OCI-LY1 (cell line): Measurements from ENCODE around the gene BHLHA15.

ENCODE experiments used
- H2AFZ ChIP-seq: fragments of 200-600 bp; sonication (generic), shearing (Covaris generic); 2 replicates; pipeline ENCODE4 v1.6.0; 2014; ENCODE audit warnings: antibody characterized with exemption, mild to moderate bottlenecking, low read length
- H3F3A ChIP-seq: fragments of 200-600 bp; sonication (generic), shearing (Covaris generic); 2 replicates; pipeline ENCODE4 v1.6.0; 2014; ENCODE audit warnings: mild to moderate bottlenecking, antibody characterized with exemption, low read length, moderate library complexity; ENCODE audit not compliant: insufficient read depth
- H3K27ac ChIP-seq: fragments of 200-600 bp; sonication (generic); 2 replicates; pipeline ENCODE4 v1.5.1; 2014; ENCODE audit warnings: low read length, mixed run types, mild to moderate bottlenecking, low read depth; ENCODE audit not compliant: poor library complexity, severe bottlenecking
- H3K27me3 ChIP-seq: fragments of 200-600 bp; sonication (generic); 2 replicates; pipeline ENCODE4 v1.6.0; 2014; ENCODE audit warnings: antibody characterized with exemption, mild to moderate bottlenecking, low read length, moderate library complexity; ENCODE audit not compliant: insufficient read depth
- H3K36me3 ChIP-seq: fragments of 200-600 bp; sonication (generic); 2 replicates; pipeline ENCODE4 v1.6.1; 2014; ENCODE audit warnings: mild to moderate bottlenecking, antibody characterized with exemption, low read length, moderate library complexity, mixed read lengths; ENCODE audit not compliant: insufficient read depth
- H3K4me1 ChIP-seq: fragments of 200-600 bp; sonication (generic); 2 replicates; pipeline ENCODE4 v1.5.1; 2014; ENCODE audit warnings: mild to moderate bottlenecking, low read length, moderate library complexity; ENCODE audit not compliant: insufficient read depth, severe bottlenecking
- H3K4me2 ChIP-seq: fragments of 200-600 bp; sonication (generic), shearing (Covaris generic); 2 replicates; pipeline ENCODE4 v1.6.1; 2014; ENCODE audit warnings: low read length
- H3K4me3 ChIP-seq: fragments of 200-600 bp; sonication (generic); 2 replicates; pipeline ENCODE4 v1.5.1; 2014; ENCODE audit warnings: low read length, low read depth, mild to moderate bottlenecking, mixed read lengths; ENCODE audit not compliant: poor library complexity, severe bottlenecking
- H3K79me2 ChIP-seq: fragments of 200-600 bp; shearing (Covaris generic); 2 replicates; pipeline ENCODE4 v1.6.1; 2016; ENCODE audit warnings: mixed run types, low read length, mixed read lengths; ENCODE audit not compliant: insufficient read depth
- H3K9ac ChIP-seq: fragments of 200-600 bp; sonication (generic), shearing (Covaris generic); 2 replicates; pipeline ENCODE4 v1.6.1; 2014; ENCODE audit warnings: mild to moderate bottlenecking, low read length, mixed read lengths
- H3K9me2 ChIP-seq: fragments of 200-600 bp; sonication (generic), shearing (Covaris generic); 2 replicates; pipeline ENCODE4 v1.6.1; 2014; ENCODE audit warnings: low read depth, mild to moderate bottlenecking, low read length, mixed read lengths
- H3K9me3 ChIP-seq: fragments of 200-600 bp; shearing (Covaris generic); 2 replicates; pipeline ENCODE4 v1.6.1; 2014; ENCODE audit warnings: low read length, mixed read lengths
- H4K20me1 ChIP-seq: fragments of 200-600 bp; sonication (generic), shearing (Covaris generic); 2 replicates; pipeline ENCODE4 v1.6.0; 2016; ENCODE audit warnings: mild to moderate bottlenecking, low read length; ENCODE audit not compliant: insufficient read depth
- EZH2 ChIP-seq: fragments of 200-600 bp; sonication (generic), shearing (Covaris generic); IDR thresholded peaks from 2 replicates; pipeline ENCODE4 v1.8.0; 2017; ENCODE audit warnings: borderline replicate concordance, mixed run types, mild to moderate bottlenecking, antibody characterized with exemption, low read length, moderate library complexity, mixed read lengths
- TF ChIP-seq, protein P1 (sequence below): fragments of 200-600 bp; sonication (generic), shearing (Covaris generic); IDR thresholded peaks from 2 replicates; pipeline ENCODE4 v1.5.1; 2017; ENCODE audit warnings: mild to moderate bottlenecking, antibody characterized with exemption, low read length, moderate library complexity, mixed read lengths

The BHLHA15 gene

GRCh38 chr7:98175260-98175940 lies 35.8 kb upstream of the BHLHA15 start:
- no peak overlapping the region for H3K4me2 ChIP-seq
- no peaks in the 10 kb centered on the region for H3F3A ChIP-seq
- no peaks in the 10 kb centered on the region for H3K27me3 ChIP-seq
- peaks cover 6% of the 10 kb centered on the region; the same call in 1 of the 2 replicates for H3K36me3 ChIP-seq
- no peaks in the 10 kb centered on the region for H3K9me3 ChIP-seq
- no peak overlapping the region for H3K4me3 ChIP-seq
- H4K20me1 ChIP-seq = no peaks in the 10 kb centered on the region
- no peak overlapping the region for H3K27ac ChIP-seq
- no peaks in the 10 kb centered on the region for H3K9me2 ChIP-seq
- no peaks in the 10 kb centered on the region for H3K4me1 ChIP-seq
- H2AFZ ChIP-seq = no peak overlapping the region
- no peaks in the 10 kb centered on the region for H3K79me2 ChIP-seq
- no peak for TF ChIP-seq EZH2
- TF ChIP-seq, protein P1, sequence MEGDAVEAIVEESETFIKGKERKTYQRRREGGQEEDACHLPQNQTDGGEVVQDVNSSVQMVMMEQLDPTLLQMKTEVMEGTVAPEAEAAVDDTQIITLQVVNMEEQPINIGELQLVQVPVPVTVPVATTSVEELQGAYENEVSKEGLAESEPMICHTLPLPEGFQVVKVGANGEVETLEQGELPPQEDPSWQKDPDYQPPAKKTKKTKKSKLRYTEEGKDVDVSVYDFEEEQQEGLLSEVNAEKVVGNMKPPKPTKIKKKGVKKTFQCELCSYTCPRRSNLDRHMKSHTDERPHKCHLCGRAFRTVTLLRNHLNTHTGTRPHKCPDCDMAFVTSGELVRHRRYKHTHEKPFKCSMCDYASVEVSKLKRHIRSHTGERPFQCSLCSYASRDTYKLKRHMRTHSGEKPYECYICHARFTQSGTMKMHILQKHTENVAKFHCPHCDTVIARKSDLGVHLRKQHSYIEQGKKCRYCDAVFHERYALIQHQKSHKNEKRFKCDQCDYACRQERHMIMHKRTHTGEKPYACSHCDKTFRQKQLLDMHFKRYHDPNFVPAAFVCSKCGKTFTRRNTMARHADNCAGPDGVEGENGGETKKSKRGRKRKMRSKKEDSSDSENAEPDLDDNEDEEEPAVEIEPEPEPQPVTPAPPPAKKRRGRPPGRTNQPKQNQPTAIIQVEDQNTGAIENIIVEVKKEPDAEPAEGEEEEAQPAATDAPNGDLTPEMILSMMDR = no peak
- no peak overlapping the region for H3K9ac ChIP-seq

- no peaks in the 10 kb centered on the region for H4K20me1 ChIP-seq
- H2AFZ ChIP-seq = no peak overlapping the region
- no peaks in the 10 kb centered on the region for H3K79me2 ChIP-seq
- 0 out of 2 replicates have a peak, but pooled peaks cover 2% of the 10 kb centered on the region for H3K9me3 ChIP-seq
- no peaks in the 10 kb centered on the region for H3F3A ChIP-seq
- TF ChIP-seq, protein P1 = no peak
- no peak for TF ChIP-seq EZH2
- H3K4me2 ChIP-seq = no peak overlapping the region
- no peak overlapping the region for H3K4me3 ChIP-seq
- no peaks in the 10 kb centered on the region for H3K9me2 ChIP-seq
- no peaks in the 10 kb centered on the region; the same call in 1 of the 2 replicates for H3K36me3 ChIP-seq
- no peaks in the 10 kb centered on the region for H3K27me3 ChIP-seq
- no peak overlapping the region for H3K27ac ChIP-seq
- H3K4me1 ChIP-seq = no peaks in the 10 kb centered on the region
- no peak overlapping the region for H3K9ac ChIP-seq
These were observed 33.7 kb upstream of the BHLHA15 start for GRCh38 chr7:98177553-98177952.

DNA sequence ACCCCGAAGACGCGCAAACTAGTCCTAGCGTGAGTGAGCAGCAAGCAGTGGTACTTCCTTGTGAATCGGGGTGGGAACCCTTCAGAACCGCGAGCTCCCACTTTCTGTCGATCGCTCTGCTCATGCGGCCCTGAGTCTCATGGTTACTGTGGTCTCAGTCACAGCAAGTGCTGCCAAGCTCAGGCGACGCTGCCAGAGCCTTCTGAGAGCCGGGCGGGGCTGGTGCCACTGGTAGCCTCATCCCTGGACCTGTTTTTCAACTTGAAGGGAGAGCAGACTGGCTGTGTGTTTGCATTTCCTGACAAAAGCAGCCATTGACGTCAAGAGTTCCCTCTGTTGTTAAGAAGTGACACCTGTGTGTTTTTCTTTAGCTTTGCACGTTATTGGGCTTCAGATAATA lies 32.9 kb upstream of the BHLHA15 start:
- Histone ChIP-seq H3K9ac (no peak overlapping the region), H3F3A (no peaks in the 10 kb centered on the region), H3K4me3 (no peak overlapping the region), H2AFZ (no peak overlapping the region), H4K20me1 (no peaks in the 10 kb centered on the region), H3K9me2 (no peaks in the 10 kb centered on the region), H3K79me2 (no peaks in the 10 kb centered on the region), H3K36me3 (no peaks in the 10 kb centered on the region; the same call in 1 of the 2 replicates), H3K4me1 (no peaks in the 10 kb centered on the region), H3K27me3 (no peaks in the 10 kb centered on the region), H3K4me2 (no peak overlapping the region), H3K9me3 (0 out of 2 replicates have a peak, but pooled peaks cover 2% of the 10 kb centered on the region), H3K27ac (no peak overlapping the region)
- TF ChIP-seq, protein P1 = no peak
- TF ChIP-seq EZH2 = no peak
